OCI-LY1 (cell line): Measurements from ENCODE around the gene PCBP3.

Source experiments
- CTCF ChIP-seq: fragments of 200-600 bp; sonication (generic), shearing (Covaris generic); IDR thresholded peaks from 2 replicates; pipeline ENCODE4 v1.5.1; 2017; ENCODE audit warnings: mild to moderate bottlenecking, antibody characterized with exemption, low read length, moderate library complexity, mixed read lengths
- EZH2 ChIP-seq: fragments of 200-600 bp; sonication (generic), shearing (Covaris generic); IDR thresholded peaks from 2 replicates; pipeline ENCODE4 v1.8.0; 2017; ENCODE audit warnings: borderline replicate concordance, mixed run types, mild to moderate bottlenecking, antibody characterized with exemption, low read length, moderate library complexity, mixed read lengths

GRCh38 chr21:45932922-45933502 is 289.5 kb downstream of the PCBP3 start:
- TF ChIP-seq CTCF (no peak), EZH2 (no peak)
